GM19023 (cell line): ENCODE data around the gene INPP4B.

Source experiments
- ATAC-seq: cut with Tn5 transposase; IDR thresholded peaks from one replicate; pipeline ENCODE4 v1.9.1; 2021; ENCODE audit warnings: mild to moderate bottlenecking, moderate library complexity; ENCODE audit not compliant: unreplicated experiment

INPP4B gene

GRCh38 chr4:142355421-142355930 lies 490.6 kb downstream of the INPP4B start:
- no peak for ATAC-seq

- no peak for ATAC-seq
Observed at GRCh38 chr4:142354794-142355420, 491.2 kb downstream of the INPP4B start.

GRCh38 chr4:142354041-142354440 lies 492.1 kb downstream of the INPP4B start:
- no peak for ATAC-seq

GRCh38 chr4:142353149-142353738 lies 492.9 kb downstream of the INPP4B start:
- ATAC-seq = no peak

GRCh38 chr4:142352712-142353111 lies 493.4 kb downstream of the INPP4B start:
- no peak for ATAC-seq

- ATAC-seq = no peak
Observed at GRCh38 chr4:142351958-142352357, 494.1 kb downstream of the INPP4B start.

- no peak for ATAC-seq
Observed at GRCh38 chr4:142350871-142351270, 495.2 kb downstream of the INPP4B start.

DNA sequence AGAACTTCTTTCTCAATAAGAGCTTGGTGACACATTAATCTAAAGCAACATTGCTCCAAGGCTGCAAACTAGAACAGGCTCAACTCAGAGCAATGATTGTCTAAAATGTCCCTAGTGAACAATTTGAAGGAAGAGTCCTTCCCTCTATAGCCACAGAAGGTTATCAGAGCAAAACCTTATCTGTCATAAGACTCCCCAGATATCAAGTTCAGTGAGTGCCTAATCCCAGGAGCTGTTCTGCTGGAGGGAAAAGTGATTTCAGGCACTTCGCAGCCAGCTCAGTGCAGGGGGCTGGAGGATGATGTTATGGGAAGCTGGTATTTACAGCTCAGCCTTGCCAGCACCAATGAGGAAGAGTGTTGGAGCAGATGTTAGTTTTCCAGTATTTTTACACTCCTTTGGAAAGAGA lies 497.5 kb downstream of the INPP4B start:
- ATAC-seq = no peak

DNA sequence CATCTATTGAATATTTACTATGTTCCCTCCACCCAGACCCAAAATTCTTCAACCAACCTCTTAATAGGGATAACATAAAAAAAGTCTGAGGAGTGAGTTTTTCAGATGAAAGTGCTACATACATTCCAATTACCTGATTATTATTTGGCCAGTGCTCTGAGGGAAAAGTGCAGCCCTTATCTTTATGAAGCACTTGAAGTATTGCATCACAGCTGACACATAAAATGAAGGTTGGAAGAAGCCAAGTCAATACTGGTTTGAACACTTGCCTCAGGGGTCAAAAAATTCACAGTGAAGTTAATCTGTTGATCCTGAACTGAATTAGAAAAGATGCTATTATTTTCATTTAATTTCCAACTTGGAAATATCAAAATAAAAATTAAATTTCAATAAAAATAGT lies 498.9 kb downstream of the INPP4B start:
- ATAC-seq = no peak

GRCh38 chr4:142345924-142346323 lies 500.2 kb downstream of the INPP4B start:
- ATAC-seq = no peak

DNA sequence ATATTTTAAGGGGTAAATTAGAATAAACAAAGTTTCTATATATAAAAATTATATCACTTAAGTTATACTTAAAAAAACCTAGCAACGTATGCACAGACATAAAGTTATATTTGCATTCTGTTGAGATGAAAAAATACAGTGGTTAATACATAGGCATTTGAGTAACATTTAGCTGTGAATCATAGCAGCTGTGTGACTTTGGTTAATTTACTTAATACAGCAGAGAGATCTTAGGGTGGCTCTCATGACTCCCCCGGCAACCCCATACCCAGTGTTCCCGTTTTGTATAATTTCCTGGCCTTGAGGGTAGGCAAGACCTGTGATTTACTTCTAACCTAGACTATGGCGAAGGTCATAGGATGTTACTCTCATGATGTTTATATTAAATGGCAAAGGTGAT lies 504.8 kb downstream of the INPP4B start:
- ATAC-seq = no peak

DNA sequence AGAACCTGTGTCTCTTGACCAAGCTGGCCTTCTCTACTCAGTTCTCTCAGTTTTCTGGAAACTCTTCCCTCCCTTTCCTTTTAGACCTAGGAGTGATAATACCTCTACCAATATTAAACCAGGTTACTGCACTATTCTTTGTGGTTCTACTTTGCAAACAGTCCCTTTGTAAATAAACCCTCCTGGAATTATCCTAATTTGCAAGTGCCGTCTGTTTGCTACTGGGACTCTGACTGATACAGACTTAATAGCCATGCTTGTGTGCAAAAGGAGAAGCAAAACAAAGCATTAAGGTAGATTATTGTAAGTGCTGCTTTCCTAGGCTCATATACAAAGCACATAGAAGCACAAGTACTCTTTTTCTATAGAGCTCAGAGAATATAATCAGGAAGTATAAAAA lies 507.0 kb downstream of the INPP4B start:
- no peak for ATAC-seq

DNA sequence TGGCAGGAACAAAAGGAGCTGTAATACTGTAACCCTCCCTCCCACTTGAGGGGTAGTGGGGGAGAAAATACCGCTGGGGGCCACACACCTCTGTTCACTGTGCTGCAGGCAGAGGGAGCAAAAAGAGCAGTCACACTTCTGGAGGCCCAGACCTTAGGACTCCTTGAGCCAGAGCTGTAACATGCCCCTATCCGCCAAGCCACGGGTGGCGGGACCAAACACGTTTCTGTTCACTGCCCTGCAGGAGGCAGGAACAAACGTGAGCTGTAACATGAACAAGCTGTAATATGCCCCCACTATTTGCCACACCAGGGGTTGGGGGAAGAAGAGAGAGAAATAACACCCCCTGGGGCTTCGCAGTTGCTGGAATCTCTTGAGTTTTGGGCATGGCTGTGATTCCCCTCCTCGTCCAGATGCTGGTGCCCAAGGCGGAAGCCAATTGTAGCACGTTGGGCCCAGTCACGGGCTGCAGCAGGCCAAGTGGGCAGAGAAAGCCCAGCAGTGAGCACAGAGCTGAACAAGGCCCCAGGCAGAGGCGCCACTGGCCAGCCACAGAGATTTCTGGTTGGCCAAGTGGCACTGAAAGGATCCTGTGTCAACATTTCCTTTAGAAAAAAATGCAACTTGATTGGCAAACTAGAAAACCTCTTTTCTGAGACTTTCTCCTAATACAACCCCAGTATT lies 509.7 kb downstream of the INPP4B start:
- no peak for ATAC-seq

DNA sequence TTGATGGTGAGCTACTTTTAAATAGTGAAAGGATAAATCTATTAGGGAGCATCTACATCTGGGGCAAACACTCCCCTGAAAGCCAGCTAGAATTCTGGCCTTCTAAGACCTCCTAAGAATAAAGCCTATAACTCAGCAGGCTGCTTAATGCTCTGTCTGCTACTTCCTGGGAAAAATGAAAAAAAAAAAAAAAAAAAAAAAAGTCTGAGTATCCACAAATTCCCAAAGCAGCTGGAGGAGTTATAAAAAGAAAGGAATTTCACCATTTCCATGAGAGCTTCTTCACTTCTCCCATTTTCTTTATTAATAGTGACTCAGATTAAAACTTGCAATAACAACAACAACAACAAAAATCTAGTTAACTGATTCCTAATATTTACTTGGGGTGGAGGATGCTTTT lies 511.2 kb downstream of the INPP4B start:
- no peak for ATAC-seq

- ATAC-seq = no peak
Observed at GRCh38 chr4:142331646-142332045, 514.5 kb downstream of the INPP4B start.

GRCh38 chr4:142331132-142331531 lies 515.0 kb downstream of the INPP4B start:
- ATAC-seq = no peak

GRCh38 chr4:142330311-142330710 lies 515.8 kb downstream of the INPP4B start:
- ATAC-seq = no peak

- ATAC-seq = no peak
Observed at GRCh38 chr4:142329313-142329712, 516.8 kb downstream of the INPP4B start.

DNA sequence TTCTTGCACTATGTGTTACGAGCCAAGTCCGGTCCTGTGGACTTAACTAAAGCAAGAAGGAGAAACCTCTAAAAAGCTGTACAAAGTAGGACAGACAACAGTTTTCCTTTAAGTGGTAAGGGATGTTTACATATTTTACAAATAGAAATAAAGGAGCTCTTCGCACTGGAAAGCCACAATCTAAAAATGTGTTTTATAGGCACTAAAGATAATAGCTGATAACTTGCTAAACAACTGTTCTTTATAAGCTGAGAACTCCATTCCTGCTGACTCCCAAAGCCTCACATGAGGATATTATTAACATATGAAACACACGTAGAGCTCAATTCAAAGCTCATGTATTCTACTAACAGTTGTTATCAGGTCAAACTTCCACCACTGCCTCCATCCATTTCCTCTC lies 519.9 kb downstream of the INPP4B start:
- no peak for ATAC-seq

- ATAC-seq = no peak
Observed at GRCh38 chr4:142324572-142324971, 521.5 kb downstream of the INPP4B start.

- no peak for ATAC-seq
Observed at GRCh38 chr4:142322996-142323395, 523.1 kb downstream of the INPP4B start.

GRCh38 chr4:142318280-142318679 lies 527.8 kb downstream of the INPP4B start:
- ATAC-seq = no peak
